ENCODE results near the gene EIF4G3.

GRCh38 chr1:20891091-20891490 lies 285.6 kb downstream of the EIF4G3 start:
- no peak for TF ChIP-seq CTCF (conservative IDR thresholded peaks at IDR 0.05 in 1 of 2, IDR thresholded peaks at IDR 0.05 in 1 of 2; ENCODE audit: extremely low read depth in 1 of 2, insufficient read depth in 1 of 2, low read depth in 1 of 2, low read length in 2 of 2)
- TF ChIP-seq EZH2 (IDR thresholded peaks at IDR 0.05; ENCODE audit: borderline replicate concordance, low read length), result no peak
